ENCODE measurements around the gene SCN4B.

SCN4B gene

GRCh38 chr11:118132385-118133151, 20.1 kb downstream of the SCN4B start:
- no peak for DNase-seq (ENCODE audit: low read depth in 2 of 3, low spot score in 2 of 3)

GRCh38 chr11:118129471-118130172, 23.0 kb downstream of the SCN4B start:
- no peak for DNase-seq (ENCODE audit: low read depth in 2 of 3, low spot score in 2 of 3)

- no peak for DNase-seq (ENCODE audit: low read depth in 2 of 3, low spot score in 2 of 3)
These were observed 23.7 kb downstream of the SCN4B start for GRCh38 chr11:118128721-118129470.

- no peak for DNase-seq (ENCODE audit: low read depth in 2 of 3, low spot score in 2 of 3)
These were observed 24.3 kb downstream of the SCN4B start for GRCh38 chr11:118128310-118128709.

- no peak for DNase-seq (ENCODE audit: low read depth in 2 of 3, low spot score in 2 of 3)
These were observed 26.4 kb downstream of the SCN4B start for GRCh38 chr11:118126082-118126838.

- no peak for DNase-seq (ENCODE audit: low read depth in 2 of 3, low spot score in 2 of 3)
These were observed 27.6 kb downstream of the SCN4B start for GRCh38 chr11:118124929-118125535.

- no peak for DNase-seq (ENCODE audit: low read depth in 2 of 3, low spot score in 2 of 3)
These were observed 31.8 kb downstream of the SCN4B start for GRCh38 chr11:118120793-118121192.

GRCh38 chr11:118117790-118118601, 34.6 kb downstream of the SCN4B start:
- DNase-seq (ENCODE audit: low read depth in 2 of 3, low spot score in 2 of 3), result peak in 2 of 3 experiments; percentile 1 to 25

GRCh38 chr11:118115048-118115447, 37.6 kb downstream of the SCN4B start:
- DNase-seq (ENCODE audit: low read depth in 2 of 3, low spot score in 2 of 3), result no peak

GRCh38 chr11:118114266-118114665, 38.4 kb downstream of the SCN4B start:
- no peak for DNase-seq (ENCODE audit: low read depth in 2 of 3, low spot score in 2 of 3)

GRCh38 chr11:118112711-118113430, 39.8 kb downstream of the SCN4B start:
- no peak for DNase-seq (ENCODE audit: low read depth in 2 of 3, low spot score in 2 of 3)

GRCh38 chr11:118111744-118112035, 40.9 kb downstream of the SCN4B start:
- DNase-seq (ENCODE audit: low read depth in 2 of 3, low spot score in 2 of 3), result no peak

GRCh38 chr11:118111019-118111743, 41.4 kb downstream of the SCN4B start:
- no peak for DNase-seq (ENCODE audit: low read depth in 2 of 3, low spot score in 2 of 3)

- no peak for DNase-seq (ENCODE audit: low read depth in 2 of 3, low spot score in 2 of 3)
These were observed 43.4 kb downstream of the SCN4B start for GRCh38 chr11:118109231-118109630.

- DNase-seq (ENCODE audit: low read depth in 2 of 3, low spot score in 2 of 3), result no peak
These were observed 44.1 kb downstream of the SCN4B start for GRCh38 chr11:118108513-118108912.

- no peak for DNase-seq (ENCODE audit: low read depth in 2 of 3, low spot score in 2 of 3)
These were observed 45.8 kb downstream of the SCN4B start for GRCh38 chr11:118106789-118107335.

GRCh38 chr11:118105657-118106305, 46.8 kb downstream of the SCN4B start:
- no peak for DNase-seq (ENCODE audit: low read depth in 2 of 3, low spot score in 2 of 3)

- no peak for DNase-seq (ENCODE audit: low read depth in 2 of 3, low spot score in 2 of 3)
These were observed 48.1 kb downstream of the SCN4B start for GRCh38 chr11:118104491-118104890.

All from activated CD8-positive, alpha-beta memory T cell treated with anti-CD3 and anti-CD28 coated beads for 48 hours (primary cell).